UCSD-AML1 (cell line): ENCODE data around the gene LRRC56.
"Not testable (repeated sequence)": the region's sequence is repeated elsewhere in the genome, so short reads cannot be mapped to it uniquely, and the experiment has no call there.

Source experiments
- DNase-seq: peaks from one replicate; lab custom pipeline; 2025; ENCODE audit not compliant: unreplicated experiment; lab: John Stamatoyannopoulos, UW

LRRC56 gene

DNA sequence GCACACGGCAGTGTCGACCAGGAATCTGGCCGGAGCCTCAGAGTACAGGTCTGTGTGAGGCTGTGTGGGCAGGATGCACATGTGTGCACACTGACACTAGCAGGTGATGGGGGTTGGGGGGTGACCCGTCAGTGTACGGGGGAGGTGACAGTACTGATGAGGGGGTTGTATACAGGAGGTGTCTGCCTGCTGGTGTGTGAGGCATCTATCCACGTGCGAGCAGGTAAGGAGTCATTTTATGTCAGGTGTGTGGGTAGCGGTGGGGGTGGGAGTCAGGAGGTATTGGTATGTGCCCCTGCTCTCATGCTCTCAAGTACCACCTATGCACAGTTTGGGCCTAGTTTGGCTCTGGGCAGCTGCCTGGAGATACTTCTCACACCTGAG lies 34.5 kb downstream of the LRRC56 start:
- DNase-seq = no peak

DNA sequence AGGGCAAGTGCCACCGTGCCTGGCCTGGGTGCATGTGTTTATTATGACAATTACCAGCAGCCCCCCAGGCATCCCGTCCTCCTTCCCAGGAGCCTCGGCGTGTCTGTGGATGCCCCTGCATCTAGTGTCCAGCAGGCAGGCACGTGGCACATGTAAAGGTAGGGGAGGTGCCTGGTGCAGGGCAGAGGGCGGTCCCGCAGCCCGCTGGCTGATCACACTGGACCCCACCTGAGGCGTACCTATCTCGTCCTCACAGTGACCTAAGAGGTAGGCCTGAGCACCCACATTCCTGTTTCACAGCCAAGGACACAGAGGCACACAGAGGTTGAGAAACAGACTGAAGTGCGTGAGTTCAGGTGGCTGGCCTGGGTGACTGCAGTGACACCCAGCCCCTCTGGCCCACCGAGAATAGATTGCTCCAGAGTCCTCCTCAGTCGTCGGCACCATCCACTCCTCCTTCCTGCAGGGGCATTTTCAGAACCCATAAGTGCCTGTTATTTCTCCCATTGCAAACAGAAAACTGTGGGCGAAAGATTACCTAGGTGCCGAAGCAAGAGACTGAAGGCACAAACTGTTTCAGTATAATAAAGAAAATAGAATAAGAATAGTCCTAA lies 35.9 kb downstream of the LRRC56 start:
- DNase-seq = no peak

DNA sequence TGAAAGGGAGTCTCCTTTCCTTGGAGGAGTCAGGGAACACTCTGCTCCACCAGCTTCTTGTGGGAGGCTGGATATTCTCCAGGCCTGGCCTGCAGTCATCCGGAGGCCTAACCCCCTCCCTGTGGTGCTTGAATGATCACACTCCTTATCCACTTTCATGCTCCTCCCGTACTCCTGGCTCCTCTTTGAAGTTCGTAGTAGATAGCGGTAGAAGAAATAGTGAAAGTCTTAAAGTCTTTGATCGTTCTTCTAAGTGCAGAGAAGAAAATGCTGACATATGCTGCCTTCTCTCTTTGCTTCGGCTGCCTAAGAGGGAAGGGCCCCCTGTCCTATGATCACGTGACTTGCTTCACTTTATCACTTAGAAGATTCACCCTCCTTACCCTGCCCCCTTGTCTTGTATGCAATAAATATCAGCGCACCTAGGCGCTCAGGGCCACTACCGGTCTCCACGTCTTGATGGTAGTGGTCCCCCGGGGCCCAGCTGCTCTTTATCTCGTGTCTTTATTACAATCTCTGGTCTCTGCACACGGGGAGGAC lies 36.8 kb downstream of the LRRC56 start:
- DNase-seq = not testable (repeated sequence)

DNA sequence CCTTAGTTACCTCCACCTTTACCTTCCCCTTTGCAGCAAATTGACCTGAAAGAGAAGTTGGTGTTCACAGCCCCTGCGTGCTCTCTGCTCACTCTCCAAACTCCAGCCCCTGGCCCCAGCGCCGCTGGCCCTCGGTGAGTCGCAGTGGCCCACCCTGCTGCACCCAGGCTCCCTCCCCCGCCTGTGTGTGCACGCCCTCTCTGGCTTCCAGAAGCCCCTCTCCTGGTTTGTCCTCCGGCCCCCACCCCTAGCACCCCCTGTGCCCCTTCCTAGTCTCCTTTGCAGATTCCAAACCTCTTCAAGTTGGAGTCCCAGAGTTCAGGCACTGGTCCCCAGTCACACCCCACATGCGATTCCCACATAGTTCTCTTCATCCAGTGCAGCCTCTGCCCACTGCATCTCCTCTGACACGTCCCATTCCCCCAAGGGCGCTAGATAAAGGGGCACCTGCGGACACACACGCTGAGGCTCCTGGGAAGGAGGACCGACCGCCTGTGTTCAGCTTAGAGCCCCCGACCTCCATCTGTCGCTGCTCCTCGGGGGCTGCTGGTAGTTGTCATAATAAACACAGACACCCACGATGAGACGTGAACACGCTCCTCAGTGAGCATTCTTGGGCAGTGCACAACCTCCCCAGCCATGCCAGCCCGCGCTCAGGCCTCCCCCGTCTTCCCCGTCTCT lies 37.4 kb downstream of the LRRC56 start:
- DNase-seq = no peak

DNA sequence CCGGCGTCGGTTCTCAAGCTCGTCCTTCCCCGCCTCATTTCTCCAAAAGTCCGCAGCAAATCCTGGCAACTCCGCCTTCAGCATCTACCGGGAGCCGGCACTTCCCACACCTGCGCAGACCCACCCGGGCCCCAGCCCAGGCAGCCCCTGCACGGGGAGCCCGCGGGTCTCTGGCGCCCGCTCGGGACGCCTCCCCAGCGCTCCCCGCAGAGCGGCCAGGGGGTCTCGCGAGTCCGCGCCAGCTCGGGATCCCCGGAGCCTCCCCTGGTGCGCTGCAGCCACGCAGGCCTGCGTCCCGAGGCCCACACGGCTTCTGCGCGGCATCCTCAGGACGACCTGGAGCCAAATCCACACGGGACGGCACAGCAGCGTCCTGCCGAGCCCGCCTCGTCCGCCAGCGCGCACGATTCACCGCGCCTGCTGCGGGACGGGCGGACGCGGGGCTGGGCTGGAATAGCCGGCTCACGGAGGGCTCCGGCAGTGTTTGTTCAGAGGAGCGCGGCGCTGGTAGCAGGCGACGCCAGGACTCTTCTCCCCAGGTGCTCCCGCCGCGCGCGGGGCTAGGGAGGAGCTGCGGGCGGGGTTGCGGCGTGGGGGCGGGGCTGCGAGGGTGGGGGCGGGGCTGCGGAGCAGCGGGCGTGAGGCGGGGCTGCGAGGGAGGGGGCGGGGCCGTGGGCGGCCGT lies 38.1 kb downstream of the LRRC56 start:
- no peak for DNase-seq

DNA sequence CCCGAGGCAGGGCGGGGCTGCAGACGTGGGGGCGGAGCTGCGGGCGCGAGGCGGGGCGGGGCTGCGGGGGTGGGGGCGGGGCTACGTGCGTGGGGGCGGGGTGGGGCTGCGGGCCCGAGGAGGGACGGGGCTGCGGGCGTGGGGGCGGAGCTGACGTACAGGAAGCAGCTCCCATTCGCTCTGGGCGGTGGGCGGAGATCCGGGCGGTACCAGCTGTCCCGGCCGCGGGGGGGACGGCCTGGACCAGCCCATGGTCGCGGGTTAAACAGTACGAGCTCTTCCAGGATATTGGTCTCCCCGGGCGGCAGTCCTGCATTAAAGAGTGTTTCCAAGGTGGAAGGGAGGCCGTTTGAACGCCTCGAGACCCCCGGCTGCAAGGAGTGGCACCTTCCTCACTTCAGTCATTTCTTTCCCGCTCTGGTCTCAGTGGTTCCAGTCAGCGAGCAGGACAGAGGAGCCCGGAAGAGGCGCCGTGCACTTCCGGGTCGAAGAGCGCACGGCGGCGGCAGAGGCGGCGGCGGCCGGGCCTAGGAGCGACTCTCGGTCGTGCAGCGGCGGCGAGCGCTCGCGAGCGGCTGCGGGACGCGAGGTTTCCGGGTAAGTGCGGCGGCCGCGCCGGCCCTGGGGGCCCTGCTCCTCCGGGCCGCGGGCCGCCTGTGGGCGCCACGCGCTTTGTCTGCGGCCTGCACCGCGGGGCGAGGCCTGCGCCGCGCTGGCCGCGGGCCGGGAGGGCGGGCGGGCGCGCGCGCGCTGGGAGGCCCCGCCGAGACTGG lies 38.9 kb downstream of the LRRC56 start, which contains the start of gene PHRF1:
Gene PHRF1 (plus strand): TSS at position 475 of the 773 bp plus-strand sequence. CDS start 5,043 bp downstream, outside the sequence.
- DNase-seq = peak; percentile 91

DNA sequence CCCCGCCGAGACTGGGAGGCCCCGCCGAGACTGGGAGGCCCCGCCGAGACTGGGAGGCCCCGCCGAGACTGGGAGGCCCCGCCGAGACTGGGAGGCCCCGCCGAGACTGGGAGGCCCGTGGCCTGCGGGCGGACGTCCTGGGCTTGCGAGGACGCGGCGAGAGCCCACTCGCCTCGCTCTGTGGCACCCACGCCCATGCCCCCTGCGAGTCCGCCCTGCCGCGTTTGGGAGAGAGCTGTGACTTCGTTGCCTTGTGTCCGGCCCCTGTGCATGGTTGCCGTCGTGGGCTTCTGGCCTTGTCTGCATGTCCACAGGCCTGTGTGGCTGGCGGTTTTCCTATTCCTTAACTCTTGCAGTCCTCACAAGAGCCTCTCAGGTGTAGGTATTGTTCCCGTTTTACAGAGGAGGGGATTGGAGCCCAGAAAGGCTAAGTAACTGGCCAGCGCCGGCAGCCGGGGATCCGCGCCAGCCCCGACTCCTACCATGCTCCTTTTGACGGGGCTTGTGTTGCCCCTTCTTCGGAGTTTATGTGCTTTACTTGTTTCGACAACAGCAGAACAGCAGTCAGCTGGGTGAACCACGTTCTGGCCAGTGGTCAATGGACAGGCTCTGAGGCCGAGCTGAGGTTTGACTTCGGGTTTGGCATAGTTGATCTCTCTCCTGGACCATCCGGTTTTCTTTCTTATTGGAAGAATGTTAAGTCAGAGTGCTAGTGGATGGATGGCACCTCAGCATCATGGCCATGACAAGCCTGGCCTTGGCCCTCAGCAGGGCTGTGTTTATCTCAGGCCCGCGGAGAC lies 39.7 kb downstream of the LRRC56 start:
- DNase-seq = no peak

DNA sequence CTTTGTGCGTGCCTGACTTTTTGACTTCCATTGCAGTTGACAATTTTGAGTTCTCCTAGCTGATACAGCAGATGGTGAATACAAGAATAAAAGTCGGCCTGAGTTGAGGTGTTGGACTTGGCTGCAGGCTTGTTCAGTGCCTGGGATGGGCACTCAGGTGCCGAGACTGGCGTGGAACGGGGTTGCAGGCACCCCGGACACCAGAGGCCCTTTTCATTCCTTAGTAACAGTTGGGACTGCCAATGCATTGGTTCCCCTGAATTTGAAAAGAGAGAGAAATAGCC lies 40.2 kb downstream of the LRRC56 start:
- DNase-seq = no peak

DNA sequence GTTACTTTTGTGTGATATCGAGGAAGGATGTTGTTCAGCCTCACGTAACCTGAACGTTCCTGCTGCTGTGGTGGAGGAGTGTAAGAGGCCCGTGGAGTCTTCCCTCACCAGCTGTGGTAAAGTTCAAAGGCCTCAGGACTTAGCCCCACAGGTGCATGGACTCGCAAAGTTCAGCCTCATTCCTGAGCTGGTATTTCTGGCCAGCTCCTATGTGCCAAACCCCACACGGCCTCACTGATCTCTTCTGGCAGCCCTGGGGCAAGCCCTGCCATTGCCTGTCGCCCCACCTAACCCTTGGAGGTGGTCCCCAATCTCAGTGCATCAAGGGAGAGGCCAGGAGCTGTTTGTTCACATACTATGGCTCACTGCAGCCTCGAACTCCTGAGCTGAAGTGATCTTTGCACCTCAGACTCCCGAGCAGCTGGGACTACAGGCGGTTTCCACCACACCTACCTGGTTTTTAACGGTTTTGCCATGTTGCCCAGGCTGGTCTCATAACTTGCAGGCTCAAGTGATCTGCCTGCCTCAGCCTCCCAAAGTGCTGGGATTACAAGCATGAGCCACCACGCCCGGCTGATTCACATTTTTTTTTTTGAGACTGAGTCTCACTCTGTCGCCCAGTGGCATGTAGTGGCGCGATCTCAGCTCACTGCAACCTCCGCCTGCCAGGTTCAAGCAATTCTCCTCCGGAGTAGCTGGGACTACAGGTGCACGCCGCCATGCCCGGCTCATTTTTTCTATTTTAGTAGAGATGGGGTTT lies 41.1 kb downstream of the LRRC56 start:
- no peak for DNase-seq

DNA sequence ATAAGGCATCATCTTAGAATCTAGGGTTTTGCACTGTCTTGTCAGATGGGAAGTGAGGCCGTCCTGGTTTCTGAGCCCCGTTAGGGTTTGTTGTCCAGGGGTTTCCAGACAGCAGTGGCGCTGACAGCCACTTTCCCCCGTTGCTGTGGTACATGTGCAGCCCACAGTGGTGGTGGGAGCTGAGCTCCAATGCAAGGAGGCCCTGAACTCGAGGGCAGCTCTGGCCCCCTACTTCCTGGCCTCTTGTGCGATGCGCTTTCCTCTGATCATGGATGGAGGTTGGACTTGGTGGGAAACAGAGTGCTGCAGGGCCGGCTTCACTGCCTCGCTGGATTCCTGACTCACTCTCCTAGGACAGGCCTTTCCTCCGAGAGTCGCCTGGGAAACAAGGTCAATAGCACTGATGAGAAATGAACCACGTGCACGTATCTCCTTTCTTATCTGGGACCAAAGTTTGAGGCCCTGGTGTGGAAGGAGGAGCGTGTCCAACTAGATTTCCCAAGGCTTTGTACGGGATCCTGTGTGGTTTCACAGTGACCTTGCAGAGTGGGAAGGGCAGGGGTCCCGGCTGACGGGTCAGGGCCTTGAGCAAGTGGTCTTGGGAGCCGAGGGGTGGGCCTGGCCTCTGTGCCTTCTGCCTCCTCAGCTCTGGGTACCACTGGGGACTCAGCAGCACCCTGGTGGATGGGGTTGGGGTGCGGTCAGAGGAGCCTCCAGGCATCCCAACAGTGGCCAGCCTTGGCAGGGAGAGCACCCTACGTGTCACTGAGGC lies 42.7 kb downstream of the LRRC56 start:
- DNase-seq = no peak

DNA sequence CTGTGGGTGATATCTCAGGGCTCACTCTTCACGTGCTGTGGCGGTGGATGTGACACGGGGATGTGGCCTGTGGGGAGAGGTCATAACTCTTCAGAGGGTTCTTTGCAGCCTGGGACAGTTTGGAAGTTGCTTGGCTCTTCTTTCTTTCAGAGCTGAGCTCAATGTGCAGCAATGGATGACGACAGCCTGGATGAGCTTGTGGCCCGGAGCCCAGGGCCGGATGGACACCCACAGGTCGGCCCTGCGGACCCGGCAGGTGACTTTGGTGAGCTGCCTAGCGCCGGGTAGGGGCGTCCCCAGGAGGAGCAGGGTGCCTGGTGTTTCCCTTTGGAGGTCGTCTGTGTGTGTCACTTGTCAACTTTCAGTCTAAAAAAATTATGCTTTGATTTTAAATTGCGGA lies 44.0 kb downstream of the LRRC56 start:
- no peak for DNase-seq

DNA sequence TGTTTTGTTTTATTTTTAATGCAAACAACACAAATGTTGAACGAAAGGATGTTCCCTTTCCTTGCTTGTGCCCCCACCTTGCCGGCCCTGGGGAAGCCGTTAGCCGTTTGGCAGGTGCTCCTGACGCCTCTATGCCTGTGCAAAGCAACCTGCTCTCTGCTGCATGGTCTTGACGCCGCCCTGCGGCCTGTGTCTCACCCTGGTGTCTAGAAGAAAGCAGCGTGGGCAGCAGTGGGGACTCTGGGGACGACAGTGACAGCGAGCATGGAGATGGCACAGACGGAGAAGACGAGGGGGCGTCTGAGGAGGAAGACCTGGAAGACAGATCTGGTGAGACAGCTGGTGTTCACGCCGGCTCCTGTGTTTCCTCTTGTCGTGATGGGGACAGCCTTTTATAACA lies 44.4 kb downstream of the LRRC56 start:
- DNase-seq = no peak

DNA sequence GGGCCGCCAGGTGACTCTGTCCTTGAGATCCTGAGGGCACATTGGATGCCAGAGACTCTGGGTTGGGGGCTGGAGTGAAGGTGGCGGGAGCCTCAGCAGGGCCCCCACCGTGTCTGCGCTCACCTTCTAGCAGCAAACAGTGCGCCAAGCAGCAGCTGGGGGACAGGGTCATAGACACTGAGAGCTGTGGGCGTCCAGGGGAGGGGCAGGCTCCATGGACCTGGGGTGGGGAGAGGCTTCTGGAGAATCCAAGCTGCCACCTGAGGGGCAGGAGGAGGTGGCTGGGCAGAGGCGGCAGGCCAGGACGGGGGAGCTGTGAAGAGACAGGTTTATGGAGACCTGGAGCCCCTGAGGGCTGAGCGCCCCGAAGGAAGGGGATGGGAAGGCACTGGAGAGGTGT lies 47.0 kb downstream of the LRRC56 start:
- DNase-seq = no peak

DNA sequence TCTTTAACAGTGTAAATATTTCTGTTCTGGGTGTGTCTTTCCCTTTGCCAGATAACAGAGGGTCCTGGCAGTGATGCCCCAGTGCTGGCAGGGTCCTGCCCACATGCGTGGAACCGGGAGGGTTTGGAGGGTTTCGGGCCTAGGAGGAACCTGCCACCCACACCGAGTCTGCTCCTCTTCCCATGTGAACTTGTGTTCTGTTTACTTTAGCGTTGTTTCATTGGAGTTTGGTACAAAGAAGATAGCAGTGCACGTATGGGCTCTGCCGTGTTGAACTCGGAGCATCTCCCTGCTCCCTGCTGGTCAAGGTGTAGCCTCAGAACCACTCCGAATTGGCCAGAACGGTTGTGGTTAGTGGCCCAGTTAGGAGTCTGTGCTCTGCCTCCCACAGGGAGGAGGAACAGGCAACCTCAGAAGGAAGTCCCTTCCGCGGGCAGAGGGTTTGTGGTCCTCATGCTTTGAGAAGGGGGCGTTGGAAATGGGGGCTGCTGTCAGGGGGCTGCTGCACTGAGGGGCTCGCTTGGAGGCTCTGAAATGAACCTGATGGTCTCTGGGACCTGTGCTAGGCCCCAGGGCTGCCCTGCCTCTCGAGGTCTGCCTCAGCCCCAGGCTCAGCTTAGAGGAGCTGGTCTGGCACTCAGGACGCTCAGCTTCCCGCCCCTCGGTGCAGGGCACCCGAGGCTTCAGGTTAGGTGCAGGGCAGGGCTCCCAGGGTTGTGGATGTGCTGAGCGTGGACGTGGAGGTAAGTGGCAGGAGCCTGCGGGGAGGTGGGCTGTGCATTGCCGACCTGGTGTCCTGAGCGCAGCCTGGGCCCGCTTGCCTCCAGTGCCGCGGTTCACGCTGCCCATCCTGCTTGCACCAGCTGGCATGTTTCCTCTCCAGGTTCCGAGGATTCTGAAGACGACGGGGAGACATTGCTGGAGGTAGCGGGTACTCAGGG lies 49.3 kb downstream of the LRRC56 start:
- DNase-seq = no peak

DNA sequence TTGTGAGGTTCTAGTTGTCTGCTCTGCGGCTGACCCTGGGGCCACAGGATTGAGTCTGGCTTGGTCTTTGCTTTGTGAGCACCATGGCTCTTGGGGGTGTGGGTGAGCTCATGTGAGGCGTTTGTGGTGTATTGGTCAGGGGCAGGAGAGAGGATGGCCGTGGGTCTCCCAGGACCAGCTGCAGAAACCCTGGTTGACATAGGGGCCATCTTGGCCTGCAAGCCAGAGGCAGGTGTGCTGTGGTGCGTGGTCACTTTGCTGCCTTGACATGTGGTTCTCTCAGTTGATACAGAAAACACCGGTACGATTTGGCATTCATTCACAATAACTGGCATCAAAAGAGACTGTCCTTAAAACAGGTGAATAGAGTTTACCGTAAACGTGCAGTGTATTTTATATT lies 50.2 kb downstream of the LRRC56 start:
- DNase-seq = no peak

DNA sequence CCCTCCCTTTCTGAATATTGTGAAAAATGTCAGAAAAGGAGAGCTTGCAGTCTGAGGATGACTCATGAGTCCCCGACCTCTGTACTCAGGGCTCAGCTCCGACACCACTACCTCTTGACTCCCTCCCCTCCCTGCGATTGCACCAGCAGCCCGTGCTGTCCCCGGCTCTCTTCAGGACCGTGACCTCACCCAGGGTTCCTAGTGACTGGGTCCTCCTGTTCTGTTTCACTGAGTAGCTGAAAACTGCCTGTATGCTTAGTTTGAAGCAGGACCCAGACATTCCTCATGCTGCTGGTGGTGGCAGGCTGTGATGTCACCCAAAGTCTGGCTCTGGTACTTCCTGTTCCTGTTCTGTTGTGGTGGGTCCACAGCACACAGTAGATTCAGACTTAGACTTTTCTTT lies 50.7 kb downstream of the LRRC56 start:
- DNase-seq = no peak

DNA sequence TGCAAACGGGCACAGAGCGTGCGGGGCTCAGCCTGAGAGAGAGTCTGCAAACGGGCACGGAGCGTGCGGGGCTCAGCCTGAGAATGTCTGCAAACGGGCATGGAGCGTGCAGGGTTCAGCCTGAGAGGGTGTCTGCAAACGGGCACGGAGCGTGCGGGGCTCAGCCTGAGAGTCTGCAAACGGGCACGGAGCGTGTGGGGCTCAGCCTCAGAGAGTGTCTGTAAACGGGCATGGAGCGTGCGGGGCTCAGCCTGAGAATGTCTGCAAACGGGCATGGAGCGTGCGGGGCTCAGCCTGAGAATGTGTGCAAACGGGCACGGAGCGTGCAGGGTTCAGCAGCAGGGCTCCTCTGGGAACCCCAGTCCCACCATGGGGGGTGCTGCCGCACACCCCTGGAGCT lies 52.5 kb downstream of the LRRC56 start:
- no peak for DNase-seq

DNA sequence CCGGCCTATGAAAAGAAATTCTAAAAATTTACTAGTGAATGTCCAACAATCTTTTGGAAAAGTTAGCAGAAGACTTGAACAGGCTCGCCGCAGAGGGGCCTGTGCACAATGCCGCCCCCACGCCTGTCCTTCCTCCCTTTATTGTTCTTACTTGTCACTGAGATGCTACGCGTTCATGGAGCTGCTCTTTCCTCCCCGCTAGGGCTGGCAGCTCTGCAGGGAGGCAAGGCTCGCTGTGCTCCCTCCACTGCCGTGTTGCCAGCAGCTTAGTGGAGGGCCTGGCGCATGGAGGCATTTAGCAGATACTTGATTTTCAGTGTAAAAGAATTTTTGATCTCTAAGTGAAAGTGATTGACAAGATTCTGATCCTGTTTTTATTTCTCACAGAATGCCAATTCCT lies 53.7 kb downstream of the LRRC56 start:
- no peak for DNase-seq
